DND-41 (cell line): ENCODE data around the gene PPP3CA.

Experiments
- CTCF ChIP-seq: IDR thresholded peaks from 2 replicates; pipeline ENCODE4 v1.5.1; 2012; ENCODE audit warnings: borderline replicate concordance, low read length, moderate library complexity, mild to moderate bottlenecking; ENCODE audit not compliant: poor library complexity, severe bottlenecking; ENCODE audit errors: extremely low read depth
- EZH2 ChIP-seq: IDR thresholded peaks from 3 replicates; pipeline ENCODE4 v1.6.1; 2012; ENCODE audit warnings: borderline replicate concordance, low read depth, mild to moderate bottlenecking, moderate library complexity, low read length, inconsistent platforms; ENCODE audit not compliant: severe bottlenecking

- no peak for TF ChIP-seq CTCF
- no peak for TF ChIP-seq EZH2
These were observed 156.6 kb downstream of the PPP3CA start for GRCh38 chr4:101190751-101191150.
